ENCODE data around the gene PTPRT.
"Not testable (repeated sequence)": the region's sequence is repeated elsewhere in the genome, so short reads cannot be mapped to it uniquely, and the experiment has no call there.

Gene PTPRT

GRCh38 chr20:43187476-43188233, 2.1 kb downstream of the PTPRT start:
- DNase-seq (ENCODE audit: low spot score), result peak; percentile 67

GRCh38 chr20:43186312-43186711, 3.4 kb downstream of the PTPRT start:
- DNase-seq (ENCODE audit: low spot score), result no peak

DNA sequence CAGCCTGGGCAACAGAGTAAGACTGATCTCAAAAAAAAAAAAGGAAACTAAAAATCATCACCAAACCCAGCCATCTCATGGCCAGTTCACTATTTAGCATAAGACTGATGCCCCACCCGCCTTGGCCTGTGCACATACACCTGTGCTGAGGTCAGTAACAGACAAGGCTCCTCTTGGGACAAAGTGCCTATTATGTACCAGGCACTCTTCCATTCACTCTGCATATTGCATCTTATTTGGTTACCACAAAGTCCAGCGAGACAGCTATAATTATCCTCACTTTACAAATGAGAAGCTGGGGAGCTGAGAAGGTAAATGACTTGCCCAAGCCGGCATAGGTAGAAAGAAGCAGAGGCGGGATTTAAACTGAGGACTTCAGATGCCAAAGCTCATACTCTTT, 3.8 kb downstream of the PTPRT start:
- DNase-seq (ENCODE audit: low spot score), result no peak

DNA sequence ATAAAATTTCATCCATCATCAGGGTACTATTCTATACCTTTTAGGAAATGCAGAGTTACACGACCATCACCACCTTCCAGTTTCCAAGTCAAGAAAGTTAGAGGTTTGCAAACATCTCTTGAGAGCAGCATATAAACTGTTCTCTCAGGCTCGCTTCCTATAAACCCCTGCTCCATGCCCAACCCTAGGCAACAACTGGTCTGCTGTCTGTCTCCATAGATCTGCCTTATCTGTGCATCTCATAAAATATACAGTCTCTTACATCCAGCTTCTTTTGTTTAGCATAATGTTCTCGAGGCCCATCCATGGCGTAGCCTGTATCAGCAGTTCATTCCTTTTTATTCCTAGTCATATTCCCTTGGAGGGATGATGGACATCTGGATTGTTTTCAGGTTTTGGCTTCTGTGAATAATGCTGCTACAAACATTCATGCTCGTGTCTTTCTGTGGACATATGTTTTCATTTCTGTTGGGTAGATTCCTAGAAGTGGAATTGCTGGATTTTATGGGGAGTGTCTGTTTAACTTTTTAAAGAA, 6.1 kb downstream of the PTPRT start:
- DNase-seq (ENCODE audit: low spot score), result no peak

DNA sequence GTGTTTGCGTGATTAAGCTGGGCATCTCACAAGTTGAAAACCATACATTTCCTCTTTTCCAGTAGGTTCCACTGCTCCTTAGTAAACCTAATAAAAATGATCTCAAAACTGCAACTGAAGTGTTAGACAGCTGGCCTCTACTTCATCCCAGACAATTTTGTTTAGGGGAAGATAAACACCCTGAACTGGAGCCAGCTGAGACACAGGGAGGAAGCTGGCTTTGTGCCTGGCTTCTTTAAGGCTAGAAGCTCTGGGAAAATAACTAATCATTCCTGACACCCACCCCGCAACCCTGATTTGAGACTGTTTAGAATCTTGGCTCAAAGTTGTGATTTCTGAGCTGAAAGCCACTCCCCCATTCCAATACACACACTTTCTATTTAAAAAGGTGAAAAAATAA, 11.6 kb downstream of the PTPRT start:
- no peak for DNase-seq (ENCODE audit: low spot score)

DNA sequence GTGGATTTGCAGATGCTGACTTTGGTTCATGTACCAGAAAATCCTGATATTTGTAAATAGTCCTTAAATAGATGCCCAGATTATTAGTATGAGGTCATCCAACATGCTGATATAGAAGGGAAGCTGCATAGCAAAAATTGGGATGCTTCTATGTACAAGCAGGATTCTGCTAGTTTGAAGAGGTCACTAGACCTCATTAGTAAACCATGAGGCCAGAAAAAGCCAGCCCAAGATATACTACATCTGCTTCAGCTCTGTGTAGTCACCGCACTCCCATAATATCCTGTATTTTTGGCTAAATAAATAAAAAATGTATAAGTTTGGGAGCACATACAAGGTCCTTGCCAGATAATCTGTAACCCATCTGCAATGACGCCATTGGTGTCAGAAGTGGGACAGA, 13.0 kb downstream of the PTPRT start:
- no peak for DNase-seq (ENCODE audit: low spot score)

GRCh38 chr20:43171930-43172329, 17.8 kb downstream of the PTPRT start:
- no peak for DNase-seq (ENCODE audit: low spot score)

DNA sequence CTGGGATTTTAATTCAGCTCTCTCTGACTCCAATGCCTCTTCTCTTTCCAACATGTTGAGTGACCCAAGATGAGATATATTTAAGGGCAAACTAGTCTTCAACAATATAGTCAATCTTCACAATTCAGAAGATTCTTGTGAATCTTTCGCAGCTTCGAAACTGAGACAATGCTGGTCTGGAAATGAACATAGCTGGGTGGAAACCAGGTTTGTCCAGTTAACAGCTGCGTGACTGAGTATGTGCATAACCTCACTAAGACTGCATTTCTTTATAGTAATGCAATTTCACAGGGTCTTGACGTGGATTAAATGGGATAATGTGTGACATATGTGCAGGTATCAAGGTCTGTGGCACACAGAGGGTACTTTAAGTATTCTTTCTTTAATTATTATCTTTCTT, 18.9 kb downstream of the PTPRT start:
- no peak for DNase-seq (ENCODE audit: low spot score)

- no peak for DNase-seq (ENCODE audit: low spot score)
Measured at GRCh38 chr20:43167615-43168014, 22.1 kb downstream of the PTPRT start.

DNA sequence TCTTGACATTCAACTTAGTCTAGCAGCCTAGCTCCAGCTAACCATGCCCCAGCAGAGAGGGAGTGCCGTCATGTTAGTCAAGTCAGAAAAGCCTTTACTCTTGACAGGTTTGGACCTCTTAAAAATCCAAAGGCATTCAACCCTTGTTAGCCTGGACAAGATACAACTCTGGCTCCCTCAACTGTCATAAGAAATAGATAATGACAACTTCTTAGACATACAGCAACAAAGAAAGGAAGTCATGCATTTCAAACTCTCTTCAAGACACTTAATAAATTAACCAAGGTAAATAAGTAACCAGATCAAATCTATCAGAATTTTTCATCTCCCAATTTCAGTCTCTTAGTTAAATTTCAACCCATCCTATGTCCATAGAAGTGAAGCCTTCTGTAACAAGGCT, 22.7 kb downstream of the PTPRT start:
- no peak for DNase-seq (ENCODE audit: low spot score)

GRCh38 chr20:43165611-43166010, 24.1 kb downstream of the PTPRT start:
- no peak for DNase-seq (ENCODE audit: low spot score)

GRCh38 chr20:43164736-43165135, 25.0 kb downstream of the PTPRT start:
- not testable (repeated sequence) for DNase-seq (ENCODE audit: low spot score)

DNA sequence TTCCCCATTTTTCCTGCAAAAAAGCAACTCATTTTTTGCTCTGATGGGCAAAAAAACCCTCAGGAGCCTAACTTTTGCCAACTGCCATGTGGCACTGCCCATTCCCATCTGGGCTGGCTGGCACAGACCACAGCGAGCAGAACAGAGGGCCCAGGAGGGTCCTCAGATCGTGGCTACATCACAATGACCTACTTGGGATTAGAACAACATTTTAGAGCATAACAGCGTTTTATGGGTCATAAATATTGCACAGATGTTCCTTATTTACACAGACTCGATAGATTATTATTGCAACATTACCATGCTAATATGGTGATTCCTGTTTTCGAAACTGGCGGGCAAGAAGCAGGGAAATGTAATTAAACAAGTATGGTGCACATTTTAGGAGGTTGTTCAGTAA, 28.0 kb downstream of the PTPRT start:
- no peak for DNase-seq (ENCODE audit: low spot score)

DNA sequence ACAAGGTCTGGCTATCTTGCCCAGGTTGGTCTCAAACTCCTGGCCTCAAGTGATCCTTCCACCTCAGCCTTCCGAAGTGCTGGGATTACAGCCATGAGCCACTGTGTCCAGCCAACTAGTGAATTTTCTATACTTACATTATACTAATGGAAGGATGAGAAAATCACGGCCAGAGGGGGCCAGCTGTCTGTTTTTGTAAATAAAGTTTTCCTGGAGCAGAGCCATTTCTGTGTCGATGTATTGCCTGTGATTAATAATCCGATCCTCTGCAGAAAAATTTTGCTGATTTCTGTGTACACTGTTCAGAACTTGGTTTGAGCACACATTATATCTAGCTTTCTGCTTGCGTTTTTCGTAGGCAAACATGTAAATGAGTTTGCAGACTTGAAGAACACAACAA, 28.8 kb downstream of the PTPRT start:
- DNase-seq (ENCODE audit: low spot score), result no peak

- DNase-seq (ENCODE audit: low spot score), result peak; percentile 28
Measured at GRCh38 chr20:43159994-43160393, 29.7 kb downstream of the PTPRT start.

GRCh38 chr20:43155366-43156100, 34.2 kb downstream of the PTPRT start:
- DNase-seq (ENCODE audit: low spot score), result no peak

- DNase-seq (ENCODE audit: low spot score), result no peak
Measured at GRCh38 chr20:43151901-43152300, 37.8 kb downstream of the PTPRT start.

- no peak for DNase-seq (ENCODE audit: low spot score)
Measured at GRCh38 chr20:43151256-43151655, 38.5 kb downstream of the PTPRT start.

- DNase-seq (ENCODE audit: low spot score), result no peak
Measured at GRCh38 chr20:43140726-43141125, 49.0 kb downstream of the PTPRT start.

DNA sequence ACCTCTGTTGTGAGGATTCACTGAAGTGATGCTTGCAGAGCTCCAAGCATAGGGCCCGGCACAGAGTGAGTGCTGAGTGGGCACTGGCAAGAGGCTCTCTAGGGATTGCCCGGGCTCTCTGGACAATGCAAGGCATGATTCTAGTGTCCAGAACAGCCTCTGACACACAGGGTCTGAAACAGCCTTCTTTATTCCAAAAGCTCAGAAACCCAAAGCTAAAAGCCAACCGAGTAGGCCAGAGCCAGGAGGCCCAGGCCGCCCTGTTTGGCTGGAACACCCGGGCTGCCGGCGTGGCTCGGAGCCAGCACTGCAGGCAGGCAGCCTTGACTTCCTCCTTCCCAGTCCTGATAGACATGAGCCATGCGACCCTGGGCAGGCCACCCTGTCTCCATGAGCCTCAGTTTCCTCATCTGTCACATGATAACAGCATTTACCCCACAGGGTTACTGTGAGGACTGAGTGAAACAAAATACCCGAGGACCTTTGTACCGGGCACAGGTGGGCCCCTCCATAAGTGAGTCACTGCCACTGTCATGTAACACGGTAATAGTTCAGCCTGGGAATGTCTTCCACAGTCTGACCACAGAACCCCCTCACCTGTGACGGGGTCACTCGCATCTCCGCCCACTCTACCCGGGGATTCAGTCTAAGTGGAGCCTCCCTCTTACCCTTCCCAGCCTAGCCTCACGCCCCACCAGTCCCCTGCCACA, 51.5 kb downstream of the PTPRT start:
- peak; percentile 28 for DNase-seq (ENCODE audit: low spot score)

GRCh38 chr20:43137160-43137559, 52.5 kb downstream of the PTPRT start:
- DNase-seq (ENCODE audit: low spot score), result no peak

- DNase-seq (ENCODE audit: low spot score), result peak; percentile 15
Measured at GRCh38 chr20:43124241-43124640, 65.5 kb downstream of the PTPRT start.

- no peak for DNase-seq (ENCODE audit: low spot score)
Measured at GRCh38 chr20:43123180-43123579, 66.5 kb downstream of the PTPRT start.

All from Ammon's horn (tissue), 1 donor.